CD4-positive, CD25-positive, alpha-beta regulatory T cell (primary cell): ENCODE data around the gene AGAP6. TPM values are rescaled to one million over a fixed set of nuclear protein-coding genes. Genes with fewer than 3 reads are reported as not detected.
"Not testable (repeated sequence)": the region's sequence is repeated elsewhere in the genome, so short reads cannot be mapped to it uniquely, and the experiment has no call there.

Source experiments
- ATAC-seq, 2 donors: fragments of 150-1000 bp; cut with Tn5 transposase; one replicate each; pipeline ENCODE4 v1.10.0; 2021; ENCODE audit warnings: low read depth in 2 of 2, moderate number of reproducible peaks in 2 of 2, moderate library complexity in 1 of 2
- DNase-seq, 3 donors: peaks; one replicate each; pipeline versions ENCODE4 v3.0.0 to v3.0.0-alpha.2; 2012 to 2022; ENCODE audit warnings: mixed read lengths in 1 of 3
- H3K27ac ChIP-seq: one replicate; pipeline ENCODE4 v1.7.0; 2013; ENCODE audit warnings: mild to moderate bottlenecking, low read length; ENCODE audit not compliant: insufficient read depth, poor library complexity, severe bottlenecking
- H3K27me3 ChIP-seq: one replicate; pipeline ENCODE4 v1.7.0; 2013; ENCODE audit warnings: low read length; ENCODE audit not compliant: control insufficient read depth, insufficient read depth
- H3K36me3 ChIP-seq: one replicate; pipeline ENCODE4 v1.7.0; 2013; ENCODE audit warnings: mild to moderate bottlenecking, low read length, moderate library complexity; ENCODE audit not compliant: control insufficient read depth, insufficient read depth
- H3K4me1 ChIP-seq: 2 replicates; pipeline ENCODE4 v1.7.0; 2013; ENCODE audit warnings: mild to moderate bottlenecking, low read length; ENCODE audit not compliant: insufficient read depth, control insufficient read depth, poor library complexity, severe bottlenecking
- H3K4me3 ChIP-seq: one replicate; pipeline ENCODE4 v1.7.0; 2013; ENCODE audit warnings: low read depth, mild to moderate bottlenecking, low read length, moderate library complexity
- H3K9me3 ChIP-seq, 2 experiments: 1 replicate in 1 of 2; 2 replicates in 1 of 2; pipeline ENCODE4 v1.7.0; 2013; ENCODE audit warnings: low read length in 2 of 2, mild to moderate bottlenecking in 1 of 2, moderate library complexity in 1 of 2; ENCODE audit not compliant: control insufficient read depth in 2 of 2
- H3K27ac Mint-ChIP-seq, 3 donors: one replicate each; pipeline ENCODE4 v1.8.0; 2020 to 2022; ENCODE audit warnings: mild to moderate bottlenecking in 3 of 3, mixed read lengths in 3 of 3, moderate library complexity in 2 of 3
- H3K27me3 Mint-ChIP-seq: one replicate; pipeline ENCODE4 v1.8.0; 2022; ENCODE audit warnings: mild to moderate bottlenecking, mixed read lengths
- H3K36me3 Mint-ChIP-seq: one replicate; pipeline ENCODE4 v1.8.0; 2020; ENCODE audit warnings: mixed read lengths
- H3K4me1 Mint-ChIP-seq, 4 donors: one replicate each; pipeline ENCODE4 v1.8.0; 2020 to 2022; ENCODE audit warnings: mixed read lengths in 4 of 4, mild to moderate bottlenecking in 1 of 4
- H3K4me3 Mint-ChIP-seq, 4 donors: one replicate each; pipeline ENCODE4 v1.8.0; 2020 to 2022; ENCODE audit warnings: mild to moderate bottlenecking in 4 of 4, mixed read lengths in 4 of 4, moderate library complexity in 3 of 4
- H3K9me3 Mint-ChIP-seq, 7 donors: one replicate each; pipeline ENCODE4 v1.8.0; 2020 to 2022; ENCODE audit warnings: mixed read lengths in 7 of 7, mild to moderate bottlenecking in 3 of 7, moderate library complexity in 2 of 7
- polyA plus RNA-seq, 4 donors: library from polyadenylated mRNA; unstranded; fragments of 300-500 nt; fragmentation: Illumina TruSeq; gene quantifications; one replicate each; pipeline ENCODE4 v1.2.3, GENCODE V29; 2021
- total RNA-seq: library from RNA; stranded (reverse); gene quantifications from one replicate; pipeline ENCODE4 v1.2.3, GENCODE V29; 2022

The AGAP6 gene
- total RNA-seq (18.9 TPM), polyA plus RNA-seq (1 to 10 TPM in 1 of 4 donors, under 1 TPM in 3; 0.26 to 1.6 (median 0.67) TPM)

DNA sequence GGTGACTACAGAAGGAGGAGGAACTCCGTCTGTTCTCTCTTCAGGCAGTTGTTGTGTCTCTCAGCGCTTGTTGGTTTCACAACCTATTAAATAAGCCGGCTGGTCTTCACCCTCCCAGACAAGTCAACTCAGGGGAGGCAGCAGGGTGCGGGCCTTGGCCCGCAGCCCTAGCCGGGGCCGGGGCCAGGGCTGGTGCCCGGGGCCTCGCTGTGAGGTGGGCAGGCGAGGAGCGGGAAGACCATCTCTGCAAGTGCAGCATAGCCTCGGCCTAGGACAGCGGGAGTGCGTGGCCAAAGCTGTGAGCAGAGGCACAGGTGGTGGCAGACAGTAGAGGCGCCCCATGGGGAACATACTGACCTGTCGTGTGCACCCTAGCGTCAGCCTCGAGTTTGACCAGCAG is at the start of gene AGAP6:
TSS of gene AGAP6 (plus strand) at position 31 of the 400 bp plus-strand sequence. CDS start at position 341, 310 bp downstream.
- not testable (repeated sequence) for H3K27me3 ChIP-seq, H3K27me3 Mint-ChIP-seq, H3K9me3 ChIP-seq, H3K4me3 Mint-ChIP-seq, DNase-seq, H3K4me1 ChIP-seq, ATAC-seq, H3K27ac Mint-ChIP-seq, H3K9me3 Mint-ChIP-seq, H3K4me1 Mint-ChIP-seq, H3K27ac ChIP-seq, H3K36me3 Mint-ChIP-seq, H3K4me3 ChIP-seq, H3K36me3 ChIP-seq

DNA sequence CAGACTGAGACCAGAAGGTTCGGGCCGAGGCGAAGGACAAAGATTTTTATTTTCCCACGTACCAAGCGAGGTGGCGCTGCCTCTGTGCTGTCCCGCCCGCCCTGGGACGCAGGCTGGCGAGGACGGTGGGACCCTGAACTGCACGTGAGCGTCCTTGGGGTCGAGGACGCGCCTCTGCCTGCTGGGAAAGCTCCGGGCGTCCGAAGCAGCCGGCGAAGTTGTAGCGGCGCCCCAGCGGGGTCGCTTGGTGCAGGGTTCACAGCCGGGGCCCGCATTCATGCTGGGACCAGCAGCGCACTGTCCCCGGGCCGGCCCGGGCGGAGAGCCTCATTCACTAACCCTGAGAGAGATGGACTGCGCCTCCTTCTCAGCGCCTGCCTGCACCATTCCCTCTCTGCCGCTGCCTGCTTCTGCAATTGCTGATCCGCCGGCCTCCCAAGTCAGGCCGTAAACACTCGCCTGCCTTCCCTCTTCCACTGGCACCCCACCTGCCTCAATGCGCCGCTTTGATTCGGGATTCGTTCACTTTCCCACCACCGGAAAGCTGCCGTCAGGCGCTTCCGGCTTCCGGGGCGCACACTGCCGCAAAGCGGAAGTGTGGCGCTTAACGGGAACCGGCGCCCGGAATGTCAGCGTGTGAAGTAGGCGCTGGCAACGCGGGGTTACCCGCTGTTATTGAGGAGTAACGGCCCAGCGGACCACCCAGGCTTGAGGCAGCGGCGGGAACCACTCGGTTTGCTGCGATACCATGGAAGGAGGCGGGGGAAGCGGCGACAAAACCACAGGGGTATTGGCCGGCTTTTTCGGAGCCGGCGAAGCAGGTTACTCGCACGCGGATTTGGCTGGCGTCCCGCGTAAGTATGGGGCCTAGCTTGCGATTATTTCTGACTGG is 46.5 kb upstream of the AGAP6 start, which contains the start of the genes PARG and TIMM23B:
TSS of gene PARG (minus strand) at position 581 of the 892 bp plus-strand sequence. CDS start at position 279, 302 bp downstream.
TSS of gene TIMM23B (plus strand) at position 607 of the 892 bp plus-strand sequence. CDS start at position 749, 142 bp downstream.
- peak within 1 kb of the TSS; percentile 100 for H3K4me3 Mint-ChIP-seq
- peak within 1 kb of the TSS; percentile 94 for H3K4me3 ChIP-seq
- peak within 1 kb of the TSS; percentile 91 to 98 (median 97) for H3K27ac Mint-ChIP-seq
- not testable (repeated sequence) for H3K36me3 Mint-ChIP-seq, H3K27me3 Mint-ChIP-seq, H3K36me3 ChIP-seq, H3K9me3 Mint-ChIP-seq, H3K9me3 ChIP-seq, H3K27me3 ChIP-seq
- DNase-seq (peak; percentile 78 to 88 (median 85)), ATAC-seq (peak; percentile 90 to 93)
- peaks cover 19 to 50% (median 34%) of the 10 kb centered on the region in 4 donors for H3K4me1 Mint-ChIP-seq
- H3K4me1 ChIP-seq, result peaks cover 16% of the 10 kb centered on the region
- peak within 1 kb of the TSS; percentile 55 for H3K27ac ChIP-seq

- Mint-ChIP-seq H3K27ac (peak overlapping the region; percentile 91 to 98 (median 91)), H3K4me3 (peak overlapping the region; percentile 100), H3K4me1 (peaks cover 19 to 53% (median 34%) of the 10 kb centered on the region in 4 donors)
- Histone ChIP-seq H3K4me1 (peaks cover 16% of the 10 kb centered on the region), H3K27ac (peak overlapping the region; percentile 55), H3K4me3 (peak overlapping the region; percentile 94)
- H3K9me3 ChIP-seq, H3K36me3 Mint-ChIP-seq, H3K27me3 ChIP-seq, H3K9me3 Mint-ChIP-seq, H3K36me3 ChIP-seq, H3K27me3 Mint-ChIP-seq, ATAC-seq: not testable (repeated sequence)
- peak in 1 of 3 donors; percentile 12 for DNase-seq
Observed at GRCh38 chr10:49942339-49942705, 45.9 kb upstream of the AGAP6 start.

DNA sequence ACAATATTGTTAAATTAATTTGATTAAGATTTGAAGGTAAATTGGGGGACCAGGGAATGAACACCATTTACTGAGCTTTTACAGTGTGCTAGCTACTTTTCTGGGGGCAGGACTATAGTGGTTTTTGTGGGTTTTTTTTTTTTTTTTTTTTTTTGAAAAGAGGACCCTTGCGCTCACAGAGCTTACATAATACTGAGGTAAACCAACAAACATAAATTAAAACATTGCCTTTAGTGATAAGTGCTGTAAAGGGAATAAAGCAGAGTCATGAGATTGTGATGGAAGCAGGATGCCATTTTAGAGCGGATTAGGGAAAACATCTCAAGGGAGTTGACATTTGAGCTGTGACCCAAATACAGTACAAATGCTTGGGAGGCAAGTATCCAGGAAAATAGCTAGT is 44.6 kb upstream of the AGAP6 start:
- H3K36me3 Mint-ChIP-seq, H3K27ac ChIP-seq, H3K36me3 ChIP-seq, ATAC-seq, H3K9me3 ChIP-seq, H3K27ac Mint-ChIP-seq, H3K27me3 Mint-ChIP-seq, H3K4me3 ChIP-seq, H3K27me3 ChIP-seq, DNase-seq, H3K9me3 Mint-ChIP-seq: not testable (repeated sequence)
- H3K4me1 ChIP-seq, result peaks cover 16% of the 10 kb centered on the region
- Mint-ChIP-seq H3K4me1 (peaks cover 17 to 44% (median 29%) of the 10 kb centered on the region in 4 donors), H3K4me3 (peak overlapping the region in 3 of 4 donors; percentile 66 to 100 (median 100))

DNA sequence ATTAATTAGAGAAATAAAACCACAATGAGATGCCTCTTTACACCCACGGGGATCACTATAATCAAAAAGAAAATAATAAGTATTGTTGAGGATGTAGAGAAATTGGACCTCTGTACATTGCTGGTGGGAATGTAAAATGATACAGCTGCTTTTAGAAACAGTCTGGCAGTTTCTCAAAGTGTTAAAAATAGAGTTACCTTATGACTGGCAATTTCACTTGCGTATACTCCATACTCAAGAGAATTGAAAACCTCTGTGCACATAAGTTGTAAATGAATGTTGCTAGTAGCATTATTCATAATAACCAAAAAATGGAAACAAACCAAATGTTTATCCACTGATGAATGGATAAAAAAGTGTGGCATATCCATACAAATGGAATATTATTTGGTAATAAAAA is 40.1 kb upstream of the AGAP6 start:
- H3K9me3 ChIP-seq, H3K4me1 ChIP-seq, H3K4me3 ChIP-seq, H3K9me3 Mint-ChIP-seq, H3K27me3 ChIP-seq, DNase-seq, H3K27ac Mint-ChIP-seq, H3K36me3 ChIP-seq, ATAC-seq, H3K36me3 Mint-ChIP-seq, H3K27me3 Mint-ChIP-seq, H3K27ac ChIP-seq, H3K4me3 Mint-ChIP-seq: not testable (repeated sequence)
- peaks cover 5 to 18% (median 12%) of the 10 kb centered on the region in 4 donors for H3K4me1 Mint-ChIP-seq

GRCh38 chr10:49948737-49949136 is 39.5 kb upstream of the AGAP6 start:
- H3K9me3 ChIP-seq, H3K4me1 ChIP-seq, H3K4me3 Mint-ChIP-seq, ATAC-seq, H3K36me3 Mint-ChIP-seq, DNase-seq, H3K27ac Mint-ChIP-seq, H3K27ac ChIP-seq, H3K9me3 Mint-ChIP-seq, H3K4me3 ChIP-seq, H3K27me3 Mint-ChIP-seq, H3K27me3 ChIP-seq, H3K36me3 ChIP-seq: not testable (repeated sequence)
- H3K4me1 Mint-ChIP-seq, result peaks cover 5 to 16% (median 10%) of the 10 kb centered on the region in 4 donors

- ATAC-seq, H3K9me3 ChIP-seq, H3K9me3 Mint-ChIP-seq, H3K4me3 ChIP-seq, H3K4me3 Mint-ChIP-seq, H3K4me1 ChIP-seq, DNase-seq, H3K27ac Mint-ChIP-seq, H3K27me3 ChIP-seq, H3K27me3 Mint-ChIP-seq, H3K27ac ChIP-seq: not testable (repeated sequence)
- H3K36me3 Mint-ChIP-seq, result peaks cover 14% of the 10 kb centered on the region
- H3K36me3 ChIP-seq, result peaks cover 12% of the 10 kb centered on the region
- H3K4me1 Mint-ChIP-seq, result peaks cover 0 to 15% (median 3%) of the 10 kb centered on the region in 4 donors
Observed at GRCh38 chr10:49952006-49952405, 36.2 kb upstream of the AGAP6 start.
